Stomach (tissue), 9 donors: ENCODE measurements around the gene TMEM255B. TPM values are rescaled to one million over a fixed set of nuclear protein-coding genes. Genes with fewer than 3 reads are reported as not detected.

ENCODE experiments used
- DNase-seq, 2 donors: peaks; one replicate each; pipeline versions ENCODE4 v3.0.0 to v3.0.0-alpha.2; 2013 to 2019
- H3K27ac ChIP-seq, 5 donors: fragments of 200-600 bp in 4 of 5; sonication (generic) in 4 of 5; one replicate each; pipeline ENCODE4 v1.5.1; 2013 to 2019; ENCODE audit warnings: mild to moderate bottlenecking in 1 of 5, moderate library complexity in 1 of 5
- H3K27me3 ChIP-seq, 3 donors: fragments of 200-600 bp; sonication (generic); one replicate each; pipeline ENCODE4 v1.5.1; 2017 to 2019; ENCODE audit warnings: mixed run types in 1 of 3
- H3K36me3 ChIP-seq, 4 donors: fragments of 200-600 bp; sonication (generic); 1 replicate in 3 of 4; 2 replicates in 1 of 4; pipeline ENCODE4 v1.5.1; 2016 to 2019
- H3K4me1 ChIP-seq, 4 donors: fragments of 200-600 bp; sonication (generic); one replicate each; pipeline ENCODE4 v1.5.1; 2016 to 2019
- H3K4me3 ChIP-seq, 4 donors: fragments of 200-600 bp; sonication (generic) in 3 of 4; one replicate each; pipeline ENCODE4 v1.5.1; 2016 to 2019; ENCODE audit warnings: mild to moderate bottlenecking in 1 of 4
- H3K9me3 ChIP-seq, 4 donors: fragments of 200-600 bp; sonication (generic); one replicate each; pipeline ENCODE4 v1.5.1; 2016 to 2019
- CTCF ChIP-seq, 7 experiments: fragments of 450-650 bp in 4 of 7; fragments of 200-600 bp in 3 of 7; sonication (generic) in 3 of 7; IDR thresholded peaks; one replicate each; pipeline ENCODE4 v1.5.1; 2016 to 2019; ENCODE audit warnings: antibody characterized with exemption in 7 of 7, control low read depth in 2 of 7, mild to moderate bottlenecking in 1 of 7
- EP300 ChIP-seq: sonication (generic); formaldehyde crosslinking; IDR thresholded peaks from one replicate; pipeline ENCODE4 v1.6.1; 2017; ENCODE audit warnings: antibody characterized with exemption
- POLR2A ChIP-seq, 4 donors: fragments of 450-650 bp; IDR thresholded peaks; one replicate each; pipeline ENCODE4 v1.6.1; 2016; ENCODE audit warnings: antibody characterized with exemption in 4 of 4, control low read depth in 2 of 4, mild to moderate bottlenecking in 1 of 4, moderate library complexity in 1 of 4
- POLR2AphosphoS5 ChIP-seq, 3 donors: sonication (generic); formaldehyde crosslinking; IDR thresholded peaks; one replicate each; pipeline ENCODE4 v1.6.1; 2016; ENCODE audit warnings: antibody characterized with exemption in 3 of 3
- WGBS, 5 donors: extraction: QIAGEN DNeasy Blood & Tissue Kit in 3 of 5; methylation state at CpG; one replicate each; pipeline versions ENCODE4 v1.1.5 to v1.1.7; 2013 to 2018; 5-methylcytosine and 5-hydroxymethylcytosine counted together
- intact Hi-C: fragments of 100-400 bp; cut with DNase I; formaldehyde crosslinking; loops from one replicate; pipeline ENCODE4 v1.15.1; 2023; ENCODE audit warnings: low total_unique reads
- polyA plus RNA-seq, 3 donors: library from polyadenylated mRNA; stranded (reverse); fragments of 200-250 nt; gene quantifications; one replicate each; pipeline ENCODE4 v1.2.3, GENCODE V29; 2013
- total RNA-seq, 5 donors: library from RNA; depleted of rRNA; stranded (reverse); fragments of >200 nt; gene quantifications; one replicate each; pipeline versions ENCODE4 v1.1.0 to v1.2.3, GENCODE V29; 2014 to 2016
- donor health status: healthy with polysubstance abuse.
- donor health status: Bipolar disorder and iron deficiency.
- donor health status: healthy.

The TMEM255B gene
- total and polyA plus RNA-seq, 8 donors: 1.3 to 7.9 (median 4.6) TPM; not detected in 1

- peaks cover 0 to 12% (median 0%) of the 10 kb centered on the region in 3 donors for H3K27me3 ChIP-seq
- WGBS, 5 donors: 87 to 96% (median 90%) methylated on average over 3 to 4 of the region's 4 CpGs
- H3K4me3 ChIP-seq: no peak overlapping the region
- no peaks in the 10 kb centered on the region for H3K36me3 ChIP-seq
- TF ChIP-seq EP300 (no peak), POLR2AphosphoS5 (IDR thresholded peaks at IDR 0.05) (no peak), POLR2A (IDR thresholded peaks at IDR 0.05) (no peak), CTCF (IDR thresholded peaks at IDR 0.05) (no peak)
- intact Hi-C loops: no loop called here
- H3K27ac ChIP-seq: peak overlapping the region; percentile 71 to 94 (median 92)
- no peak for DNase-seq
- no peaks in the 10 kb centered on the region for H3K9me3 ChIP-seq
- H3K4me1 ChIP-seq: peaks cover 65 to 89% (median 79%) of the 10 kb centered on the region in 4 donors
Measured at GRCh38 chr13:113859311-113860050, 100.5 kb downstream of the TMEM255B start.

- Histone ChIP-seq H3K9me3 (no peaks in the 10 kb centered on the region), H3K4me3 (no peak overlapping the region), H3K36me3 (no peaks in the 10 kb centered on the region), H3K27ac (peak overlapping the region; percentile 71 to 94 (median 92)), H3K4me1 (peaks cover 63 to 89% (median 77%) of the 10 kb centered on the region in 4 donors), H3K27me3 (peaks cover 0 to 17% (median 0%) of the 10 kb centered on the region in 3 donors)
- no peak for TF ChIP-seq POLR2A (IDR thresholded peaks at IDR 0.05)
- no peak for TF ChIP-seq POLR2AphosphoS5 (IDR thresholded peaks at IDR 0.05)
- TF ChIP-seq EP300: no peak
- TF ChIP-seq CTCF (IDR thresholded peaks at IDR 0.05): no peak
- intact Hi-C loops: no loop called here
- DNase-seq: peak; percentile 49 to 62
- 40 to 59% (median 43%) methylated on average over 12 of the region's 12 CpGs for WGBS, 5 donors
Measured at GRCh38 chr13:113860051-113860664, 101.1 kb downstream of the TMEM255B start.

- DNase-seq: peak; percentile 82 to 86
- H3K4me1 ChIP-seq: peaks cover 62 to 84% (median 70%) of the 10 kb centered on the region in 4 donors
- H3K36me3 ChIP-seq: no peaks in the 10 kb centered on the region
- H3K9me3 ChIP-seq: no peaks in the 10 kb centered on the region
- intact Hi-C loops: no loop called here
- H3K27me3 ChIP-seq: peaks cover 0 to 24% (median 0%) of the 10 kb centered on the region in 3 donors
- TF ChIP-seq POLR2A (IDR thresholded peaks at IDR 0.05): no peak
- peak in 2 of 3 donors; percentile 9 to 30 for TF ChIP-seq POLR2AphosphoS5 (IDR thresholded peaks at IDR 0.05)
- WGBS, 5 donors: 28 to 60% (median 42%) methylated on average over 14 to 15 of the region's 15 CpGs
- peak overlapping the region in 1 of 4 donors; percentile 89 for H3K4me3 ChIP-seq
- peak overlapping the region; percentile 71 to 94 (median 92) for H3K27ac ChIP-seq
Measured at GRCh38 chr13:113860665-113861432, 101.8 kb downstream of the TMEM255B start.

- Histone ChIP-seq H3K4me3 (peak overlapping the region in 2 of 4 donors; percentile 82 to 89), H3K27ac (peak overlapping the region; percentile 71 to 94 (median 92)), H3K27me3 (peaks cover 0 to 24% (median 0%) of the 10 kb centered on the region in 3 donors), H3K36me3 (no peaks in the 10 kb centered on the region), H3K4me1 (peaks cover 56 to 77% (median 64%) of the 10 kb centered on the region in 4 donors), H3K9me3 (no peaks in the 10 kb centered on the region)
- no peak for DNase-seq
- WGBS, 5 donors: 37 to 55% (median 47%) methylated on average over 12 of the region's 12 CpGs
- no peak for TF ChIP-seq EP300
- no peak for TF ChIP-seq POLR2AphosphoS5 (IDR thresholded peaks at IDR 0.05)
- no peak for TF ChIP-seq CTCF (IDR thresholded peaks at IDR 0.05)
- TF ChIP-seq POLR2A (IDR thresholded peaks at IDR 0.05): no peak
- intact Hi-C loops: no loop called here
Measured at GRCh38 chr13:113861433-113862030, 102.5 kb downstream of the TMEM255B start.
